ENCODE results near the gene INPPL1. TPM values are rescaled to one million over a fixed set of nuclear protein-coding genes. Genes with fewer than 3 reads are reported as not detected.
A peak's percentile ranks its signal among the peaks of the same experiment; 100 is the strongest.

The INPPL1 gene
- total RNA-seq, 4 donors from 2014 or later: 25.0 to 68.8 (median 41.2) TPM

- DNase-seq (ENCODE audit: low spot score in 2 of 2): no peak
- 23 to 29% methylated on average over 19 of the region's 19 CpGs for WGBS, 2 donors
- intact Hi-C loops (cut with DNase I; ENCODE audit: low total_unique reads): no loop called here
- no peak overlapping the region for H3K4me3 ChIP-seq (ENCODE audit: low read depth, poor library complexity, severe bottlenecking)
- no peak for TF ChIP-seq POLR2A (IDR thresholded peaks at IDR 0.05)
- no peak for TF ChIP-seq CTCF (IDR thresholded peaks at IDR 0.05)
Measured at GRCh38 chr11:72245263-72245816, 20.8 kb downstream of the INPPL1 start.

GRCh38 chr11:72247584-72247983 is 23.0 kb downstream of the INPPL1 start:
- intact Hi-C loops (cut with DNase I; ENCODE audit: low total_unique reads): no loop called here
- no peak for TF ChIP-seq POLR2A (IDR thresholded peaks at IDR 0.05)
- TF ChIP-seq CTCF (IDR thresholded peaks at IDR 0.05): no peak
- 47 to 56% methylated on average over 2 of the region's 2 CpGs for WGBS, 2 donors
- no peak overlapping the region for H3K4me3 ChIP-seq (ENCODE audit: low read depth, poor library complexity, severe bottlenecking)
- DNase-seq (ENCODE audit: low spot score in 2 of 2): peak in 1 of 2 donors; percentile 10

GRCh38 chr11:72249961-72250360 is 25.4 kb downstream of the INPPL1 start:
- no peak for DNase-seq (ENCODE audit: low spot score in 2 of 2)
- TF ChIP-seq POLR2A (IDR thresholded peaks at IDR 0.05) (no peak), CTCF (IDR thresholded peaks at IDR 0.05) (no peak)
- intact Hi-C loops (cut with DNase I; ENCODE audit: low total_unique reads): no loop called here
- WGBS, 2 donors: 91 to 93% methylated on average over 5 of the region's 5 CpGs
- H3K4me3 ChIP-seq (ENCODE audit: low read depth, poor library complexity, severe bottlenecking): no peak overlapping the region

GRCh38 chr11:72250661-72251464 is 26.3 kb downstream of the INPPL1 start:
- 90 to 95% methylated on average over 21 to 24 of the region's 24 CpGs for WGBS, 2 donors
- intact Hi-C loops (cut with DNase I; ENCODE audit: low total_unique reads): no loop called here
- H3K4me3 ChIP-seq (ENCODE audit: low read depth, poor library complexity, severe bottlenecking): no peak overlapping the region
- DNase-seq (ENCODE audit: low spot score in 2 of 2): peak in 1 of 2 donors; percentile 81
- TF ChIP-seq POLR2A (IDR thresholded peaks at IDR 0.05): no peak
- TF ChIP-seq CTCF (IDR thresholded peaks at IDR 0.05): no peak

- TF ChIP-seq POLR2A (IDR thresholded peaks at IDR 0.05) (no peak), CTCF (IDR thresholded peaks at IDR 0.05) (no peak)
- DNase-seq (ENCODE audit: low spot score in 2 of 2): peak in 1 of 2 donors; percentile 45
- H3K4me3 ChIP-seq (ENCODE audit: low read depth, poor library complexity, severe bottlenecking): no peak overlapping the region
- intact Hi-C loops (cut with DNase I; ENCODE audit: low total_unique reads): no loop called here
- WGBS, 2 donors: 74 to 78% methylated on average over 5 of the region's 5 CpGs
Measured at GRCh38 chr11:72251614-72252013, 27.0 kb downstream of the INPPL1 start.

All from lower leg skin (tissue), 4 donors.